DLD1 (cell line): ENCODE results near the gene EXD3.

Experiments used
- in situ Hi-C: cut with HindIII; loops from 2 replicates; pipeline ENCODE4 v1.10.0; 2017; ENCODE audit warnings: low sequenced_read_pairs

EXD3 gene

DNA sequence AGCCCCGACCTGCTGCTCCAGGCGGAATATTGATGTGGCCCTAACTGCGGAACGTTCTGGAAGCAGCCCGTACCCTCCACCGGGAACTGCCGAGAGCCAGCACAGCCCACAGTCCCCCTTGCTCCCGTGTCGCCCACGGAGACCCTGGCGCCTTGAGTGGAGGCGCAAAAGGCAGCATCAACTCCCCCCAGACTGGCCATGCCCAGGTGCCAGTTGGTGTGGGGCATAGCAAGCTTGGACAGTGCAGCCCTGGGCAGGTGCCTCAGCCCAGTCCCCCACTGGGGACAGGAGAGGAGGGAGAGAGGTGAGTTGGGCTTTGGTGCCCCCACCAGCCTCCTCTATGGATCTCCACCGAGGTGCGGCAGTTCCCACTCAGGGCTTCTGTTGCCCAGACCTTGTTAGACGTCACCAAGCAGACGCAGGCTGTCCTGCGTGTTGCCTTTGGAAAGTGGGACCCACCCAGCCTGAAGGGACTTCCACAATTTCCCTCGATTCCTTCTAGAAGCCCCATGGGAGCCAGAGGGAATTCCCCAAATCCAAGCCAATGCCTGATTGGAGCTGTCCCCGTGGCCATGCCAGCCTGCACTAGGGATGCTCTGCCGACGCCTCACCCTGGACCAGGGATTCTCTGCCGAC, 101.1 kb downstream of the EXD3 start:
- in situ Hi-C loops, result no loop called here

DNA sequence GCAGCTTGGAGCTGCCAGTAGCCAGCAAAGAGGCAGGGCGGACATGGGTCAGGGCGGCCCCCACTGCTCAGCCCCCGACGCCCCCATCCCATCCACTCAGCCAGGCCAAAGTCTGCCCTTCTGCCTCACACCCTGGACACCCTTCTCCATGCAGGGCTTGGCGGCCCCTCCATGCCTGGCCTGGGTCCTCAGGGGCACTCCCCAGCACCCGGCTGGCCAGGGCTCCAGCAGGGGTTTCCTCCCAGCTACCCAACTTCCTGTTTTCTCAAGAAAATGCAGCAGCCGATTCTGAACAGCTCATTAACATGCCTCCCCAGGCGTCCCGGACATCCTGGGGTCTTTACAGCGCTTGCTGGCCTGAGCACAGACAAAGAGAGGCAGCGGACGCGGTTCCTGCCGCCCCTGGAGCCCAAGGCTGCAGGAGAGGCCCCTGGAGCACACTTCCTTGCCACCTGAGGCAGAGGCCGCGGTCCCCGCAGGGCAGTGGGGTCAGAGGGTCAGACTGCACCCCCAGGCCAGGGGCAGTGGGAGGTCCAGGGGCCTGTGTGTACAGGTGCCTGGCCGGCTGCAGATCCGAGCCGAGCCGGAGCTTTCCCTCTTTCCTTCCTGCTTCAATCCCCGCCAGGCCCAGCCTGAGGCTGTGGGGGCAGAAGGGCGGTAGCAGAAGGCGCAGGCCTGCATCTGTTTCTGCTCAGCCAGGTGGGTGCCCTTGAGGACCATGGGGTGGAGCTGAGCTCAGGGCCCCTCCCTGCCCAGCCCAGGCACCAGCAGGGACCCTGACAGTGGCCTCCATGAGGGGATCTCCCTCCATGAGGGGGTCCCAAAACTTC, 102.2 kb downstream of the EXD3 start:
- in situ Hi-C loops, result no loop called here

DNA sequence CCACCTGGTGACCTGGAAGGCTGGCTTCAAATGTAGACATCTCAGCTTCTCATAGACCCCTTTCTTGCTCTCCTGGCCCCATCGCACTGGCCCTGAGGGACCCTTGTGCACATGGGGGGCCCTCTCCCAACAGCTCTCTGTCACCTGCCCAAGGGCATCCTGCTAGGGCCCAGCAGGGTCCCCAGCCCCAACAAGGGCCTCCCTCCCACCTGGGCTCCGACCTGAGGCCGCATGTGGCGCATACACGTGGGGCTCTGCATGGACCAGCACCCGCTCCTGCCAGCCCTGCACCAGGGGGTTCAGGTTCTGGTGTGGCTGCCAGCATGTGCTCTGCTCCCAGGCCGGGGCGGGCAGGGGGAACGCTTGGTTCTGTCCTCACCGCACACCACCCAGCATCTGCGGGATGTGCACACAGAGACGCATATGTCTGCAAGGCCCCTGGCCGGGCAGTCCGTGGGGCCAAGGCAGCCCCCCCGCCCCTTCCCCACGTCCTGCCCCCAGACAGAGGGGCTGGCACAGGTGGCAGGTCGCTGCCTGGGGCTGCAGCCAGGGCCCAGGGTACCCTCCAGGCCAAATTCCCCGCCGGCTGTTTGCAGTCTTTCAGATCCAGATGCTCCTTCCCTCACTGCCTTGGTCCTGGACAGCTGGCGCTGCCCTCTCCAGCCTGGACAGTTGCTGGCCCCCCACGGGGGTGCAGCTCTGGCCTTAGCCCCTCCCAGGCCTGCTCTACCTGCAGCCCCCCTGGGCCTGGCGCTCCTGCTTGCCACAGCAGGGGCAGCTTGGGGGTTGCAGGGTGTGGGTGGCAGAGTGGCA, 103.0 kb downstream of the EXD3 start:
- in situ Hi-C loops, result no loop called here

DNA sequence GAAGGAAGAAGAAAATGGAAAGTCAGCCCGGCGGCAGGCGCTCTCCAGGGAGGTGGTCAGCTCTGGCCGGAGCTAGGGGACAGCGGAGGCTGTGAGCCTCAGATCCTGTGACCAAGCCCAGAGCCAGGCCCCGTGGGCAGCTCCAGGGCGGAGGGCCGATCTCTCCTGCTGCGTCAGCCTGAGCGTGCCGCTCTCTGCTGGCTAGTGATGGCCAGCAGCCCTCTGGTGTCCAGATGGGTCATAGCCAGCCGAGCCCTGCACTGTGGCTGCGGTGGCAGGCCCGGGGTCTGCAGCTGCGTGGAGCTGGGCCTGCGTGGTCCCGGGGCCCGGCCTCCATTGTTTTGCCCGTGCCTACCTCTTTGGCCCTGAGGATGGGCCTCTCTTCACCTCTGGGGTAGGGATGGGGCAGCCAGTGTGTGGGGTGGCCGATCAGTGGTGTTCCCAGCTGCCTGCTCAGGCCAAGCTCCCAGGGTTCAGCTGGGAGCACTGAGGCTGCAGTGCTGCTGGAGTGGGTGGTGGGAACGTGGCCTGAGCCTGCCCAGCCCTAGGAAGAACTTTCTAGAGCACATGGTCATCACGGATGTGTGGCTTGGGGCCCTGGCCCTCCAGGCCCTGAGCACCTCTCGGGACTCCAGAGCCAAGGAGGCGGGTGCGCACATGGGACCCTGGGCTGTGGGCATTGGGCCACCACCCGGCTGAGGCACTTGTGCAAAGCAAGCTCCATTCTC, 103.8 kb downstream of the EXD3 start:
- in situ Hi-C loops, result no loop called here

DNA sequence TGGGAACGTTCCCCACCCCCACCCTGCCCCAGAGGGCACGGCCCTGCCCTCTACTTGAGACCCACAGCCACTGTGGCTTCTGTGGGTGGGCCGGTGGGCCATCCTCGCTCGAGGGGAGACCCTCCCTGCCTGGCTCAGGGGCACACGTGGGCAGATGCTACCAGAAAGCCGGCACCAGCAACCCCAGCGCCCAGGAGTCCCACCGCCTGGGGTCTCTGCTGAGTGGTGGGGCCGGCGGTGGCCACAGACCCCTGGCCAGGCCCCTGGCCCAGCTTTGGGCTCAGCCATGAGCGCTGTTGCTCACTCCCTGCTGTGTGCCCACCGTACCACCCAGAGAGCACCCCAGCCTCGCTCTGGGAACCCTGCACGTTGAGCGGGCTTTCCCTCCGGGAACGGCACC, 104.4 kb downstream of the EXD3 start:
- in situ Hi-C loops, result no loop called here

DNA sequence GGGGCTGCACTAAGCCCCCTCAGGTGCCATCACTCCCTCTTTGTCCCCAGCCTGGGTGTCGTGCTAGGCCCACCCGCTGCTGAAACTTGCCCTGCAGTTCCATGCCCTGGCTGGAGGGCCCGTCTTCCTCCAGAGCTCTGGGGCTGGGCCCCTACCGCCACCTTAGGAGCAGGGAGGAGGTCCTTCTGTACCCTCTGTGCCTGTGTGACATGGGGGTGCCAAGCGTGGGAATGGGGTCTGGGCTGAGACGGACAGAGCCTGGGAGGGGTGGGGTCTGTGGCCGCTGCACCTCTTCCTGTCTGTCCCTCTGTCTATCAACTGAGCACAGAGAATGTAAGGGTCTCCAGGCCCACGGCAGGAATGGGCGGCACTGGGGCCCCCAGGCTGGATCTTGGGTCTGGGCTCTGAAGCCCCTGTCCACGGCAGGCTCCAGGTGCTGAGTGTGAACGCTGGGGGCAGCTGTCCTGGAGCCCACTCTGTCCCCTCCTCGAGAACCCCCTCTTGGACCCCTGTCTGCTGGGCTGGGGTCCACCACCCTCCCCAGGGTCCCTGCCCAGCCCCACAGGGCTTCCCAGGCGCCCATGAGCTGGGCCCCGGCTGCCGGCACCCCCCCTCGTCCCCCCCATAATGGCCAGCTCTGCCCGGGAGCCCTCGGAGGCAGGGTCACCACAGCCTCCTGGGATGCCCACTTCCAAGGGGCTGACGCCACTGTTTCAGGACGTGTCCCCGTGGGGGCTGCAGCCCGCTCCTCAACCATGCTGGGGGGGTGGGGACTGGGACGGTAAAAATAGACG, 105.0 kb downstream of the EXD3 start:
- in situ Hi-C loops, result no loop called here

DNA sequence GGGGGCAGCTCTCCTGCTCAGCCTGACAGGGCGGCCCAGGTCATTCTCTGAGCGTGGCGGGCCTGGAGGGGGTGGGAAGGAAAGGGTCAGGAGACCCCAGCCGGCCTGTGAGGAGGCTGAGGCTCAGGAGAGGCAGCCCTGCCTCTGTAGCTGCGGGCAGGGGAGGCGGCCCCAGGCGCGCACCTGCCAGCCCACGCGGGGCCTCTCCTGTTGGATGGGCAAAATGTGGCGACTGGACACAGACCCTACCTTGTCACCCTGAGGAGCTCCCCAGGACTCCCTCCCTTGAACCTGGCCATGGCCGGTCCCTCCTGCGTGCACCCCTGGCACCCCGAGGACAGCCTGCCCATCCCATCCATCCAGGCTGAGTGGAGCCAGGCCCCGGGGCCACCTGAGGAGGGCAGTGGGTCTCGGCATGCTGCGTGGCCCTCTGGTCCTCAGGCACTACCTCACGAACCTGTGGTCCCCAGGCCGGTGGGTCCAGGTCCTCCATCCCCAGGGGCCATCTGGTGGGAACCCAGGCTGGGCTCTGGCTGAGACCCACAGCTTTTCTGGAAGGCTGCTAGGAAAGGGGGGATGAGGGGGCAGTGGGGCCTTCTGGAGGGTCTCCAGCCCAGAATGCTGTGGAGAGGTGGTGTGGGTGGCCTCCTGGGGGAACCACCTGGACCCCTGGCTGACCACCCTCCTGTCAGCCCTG, 105.8 kb downstream of the EXD3 start:
- in situ Hi-C loops, result no loop called here

DNA sequence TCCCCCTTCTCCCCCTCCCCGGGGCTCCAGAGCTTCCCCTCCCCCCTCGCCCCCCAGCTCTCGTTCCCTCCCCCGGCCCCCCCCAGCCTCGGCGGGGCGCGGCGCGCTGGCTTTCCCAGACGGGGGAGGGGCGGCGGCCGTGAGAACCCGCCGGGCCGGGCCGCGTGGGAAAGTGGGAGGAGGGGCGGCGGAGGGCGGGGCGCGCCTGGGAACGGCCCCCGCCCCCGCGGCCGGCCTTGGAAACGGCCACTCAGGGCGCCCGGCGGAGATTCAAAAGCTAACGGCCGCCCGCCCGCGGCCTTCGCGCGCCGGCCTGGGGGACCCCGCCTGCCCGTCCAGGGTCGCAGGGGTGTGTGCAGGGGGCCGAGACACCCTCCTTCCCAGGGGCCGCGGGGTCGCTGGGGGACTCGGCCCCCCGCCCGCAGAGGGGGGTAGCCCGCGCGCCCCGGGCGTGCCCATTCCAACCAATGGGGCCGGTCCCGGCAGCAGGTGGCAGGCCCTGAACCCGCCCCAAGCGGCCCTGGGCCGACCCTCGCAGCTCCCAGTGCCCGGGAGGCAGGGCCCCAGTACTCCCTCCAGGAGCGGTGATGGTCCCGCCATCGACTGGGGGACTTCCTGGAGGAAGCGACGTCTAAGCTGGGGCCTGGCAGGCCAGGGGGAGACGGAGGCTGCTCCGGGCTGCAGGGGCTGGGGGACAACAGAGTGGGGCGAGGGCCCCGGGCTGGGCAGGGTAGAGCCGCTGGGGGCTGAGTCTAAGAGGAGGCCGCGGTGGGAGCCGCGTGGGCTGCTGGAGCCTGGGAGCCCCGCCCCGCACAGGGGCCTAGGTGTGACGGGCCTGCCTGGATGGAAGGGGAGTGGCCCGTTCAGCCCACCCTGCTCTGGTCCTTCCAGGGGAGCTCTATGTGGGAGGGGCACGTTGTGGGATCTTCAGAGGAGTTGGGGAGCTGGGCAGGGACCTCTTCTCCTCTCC, 106.7 kb downstream of the EXD3 start:
- in situ Hi-C loops, result no loop called here

DNA sequence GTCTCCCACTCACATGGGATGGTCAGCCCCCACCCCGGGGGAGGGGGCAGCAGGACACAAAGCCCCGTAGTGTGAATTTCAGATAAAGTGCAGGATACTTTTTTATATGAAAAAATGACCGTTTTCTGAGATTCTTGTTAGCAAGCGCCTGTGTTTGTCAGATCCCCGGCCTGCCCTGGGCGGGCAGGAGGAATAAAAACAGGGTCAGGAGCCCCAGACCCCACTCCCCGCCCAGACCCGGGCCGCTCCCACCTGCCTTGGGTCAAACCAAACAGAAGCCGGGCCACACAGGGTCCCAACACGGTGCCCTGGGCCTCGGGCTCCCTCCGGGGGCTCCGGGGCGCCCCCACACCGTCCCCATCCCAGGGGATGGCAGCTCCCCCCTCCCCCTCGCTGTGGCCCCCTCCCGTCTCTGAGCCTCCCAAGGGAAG, 107.4 kb downstream of the EXD3 start:
- in situ Hi-C loops, result no loop called here

DNA sequence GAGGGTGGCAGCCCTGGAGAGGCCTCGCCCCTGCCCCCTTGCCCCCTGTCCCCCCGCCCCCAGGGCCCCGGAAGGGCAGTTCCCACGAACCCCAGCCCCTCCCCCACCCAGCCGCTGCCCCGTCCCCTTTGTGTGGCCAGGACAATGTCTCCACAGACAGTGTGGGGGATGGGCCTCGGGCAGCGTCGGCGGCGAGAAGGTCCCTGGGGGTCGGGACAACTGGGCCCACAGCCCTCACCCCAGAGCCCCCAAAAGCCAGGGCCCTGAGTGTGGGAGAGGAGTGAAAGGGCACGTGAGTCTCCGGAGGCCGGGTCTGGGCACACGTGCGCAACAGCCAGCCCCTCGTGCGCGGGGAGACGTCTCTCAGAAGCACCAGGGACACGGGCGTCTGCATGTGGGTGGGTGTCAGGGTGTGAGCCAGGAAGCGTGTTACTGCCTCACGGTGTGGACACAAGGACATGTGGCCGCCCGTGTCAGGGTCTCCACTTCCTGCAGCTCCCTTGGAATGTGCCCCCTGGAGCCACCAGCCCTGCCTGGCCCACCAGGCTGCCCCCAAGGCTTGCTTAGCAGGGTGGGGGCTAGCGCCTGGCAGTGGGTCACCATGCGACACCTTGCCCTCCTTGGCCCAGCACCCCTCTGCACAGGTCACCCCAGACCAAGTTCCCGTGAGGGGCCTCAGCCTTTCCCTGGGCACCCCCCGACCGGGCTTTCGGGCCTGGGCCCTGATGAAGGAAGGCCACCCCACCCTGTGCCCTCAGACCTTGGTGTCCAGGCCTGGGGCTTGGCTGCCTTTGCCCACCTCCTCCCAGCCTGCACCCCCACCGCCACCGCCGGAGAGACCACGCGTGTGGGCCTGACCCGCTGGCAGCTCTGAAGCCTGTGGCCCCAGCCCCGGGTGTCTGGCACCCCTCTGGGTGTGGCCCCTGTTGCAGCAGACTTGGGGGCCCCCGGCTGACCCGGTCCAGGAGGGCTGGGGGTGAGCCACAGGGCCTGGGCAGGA, 108.1 kb downstream of the EXD3 start:
- in situ Hi-C loops, result no loop called here

DNA sequence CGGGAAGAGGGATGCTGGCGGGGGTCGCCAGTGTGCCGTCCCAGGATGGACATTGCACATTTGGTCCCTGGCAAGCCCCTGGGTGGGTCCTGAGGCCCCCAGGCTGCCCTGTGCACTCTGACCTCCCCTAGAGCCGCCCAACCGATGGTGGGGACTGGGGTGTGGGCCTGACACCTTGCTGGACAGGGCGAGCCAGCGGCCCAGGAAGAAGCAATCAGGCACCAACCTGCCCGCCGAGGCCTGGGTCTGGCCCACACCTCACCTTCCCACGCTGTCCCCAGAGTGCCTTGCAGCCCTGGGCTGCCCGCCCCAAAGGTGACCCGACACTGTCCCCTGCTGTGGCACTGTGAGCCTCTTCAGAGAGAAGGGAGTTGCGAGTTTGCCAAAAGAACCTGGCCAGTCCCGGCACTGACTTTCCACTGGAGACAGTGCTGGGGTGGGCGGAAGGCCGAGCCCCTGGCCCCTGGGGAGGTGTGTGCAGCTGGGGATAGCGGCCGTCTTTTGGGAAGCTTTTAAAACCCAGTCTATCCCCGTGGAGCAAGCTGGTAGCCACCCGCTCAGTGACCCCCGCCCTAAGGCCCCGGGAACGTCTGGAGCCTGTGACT, 108.9 kb downstream of the EXD3 start:
- in situ Hi-C loops, result no loop called here

DNA sequence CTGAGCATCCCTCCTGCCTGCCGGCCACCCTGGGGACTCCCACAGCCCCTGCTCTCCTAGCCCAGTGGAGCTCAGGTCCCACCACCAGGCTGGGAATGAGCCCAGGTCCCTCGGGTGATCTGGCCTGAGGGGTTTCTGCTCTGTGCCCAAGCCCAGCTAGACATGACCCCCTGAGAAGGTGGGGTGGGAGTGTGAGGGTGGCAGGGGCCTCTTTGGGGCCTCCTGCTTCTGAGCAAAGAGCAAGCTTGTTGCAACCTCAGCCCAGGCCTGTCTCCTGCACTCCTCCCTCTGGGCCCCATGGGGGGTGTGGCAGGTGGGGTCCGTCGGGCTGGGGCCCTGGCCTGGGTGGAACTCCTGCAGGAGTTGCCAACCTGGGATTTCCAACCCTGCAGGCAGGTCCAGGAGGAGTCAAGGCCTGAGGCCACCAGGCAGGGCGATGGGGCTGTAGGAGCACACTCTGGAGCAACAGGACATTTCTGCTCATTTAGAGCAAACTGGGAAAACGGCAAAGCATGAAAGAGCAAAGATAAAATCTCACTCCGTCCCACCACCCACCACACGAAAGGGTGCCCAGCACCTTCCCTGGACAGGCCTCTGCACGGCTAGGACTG, 109.5 kb downstream of the EXD3 start:
- in situ Hi-C loops, result no loop called here

DNA sequence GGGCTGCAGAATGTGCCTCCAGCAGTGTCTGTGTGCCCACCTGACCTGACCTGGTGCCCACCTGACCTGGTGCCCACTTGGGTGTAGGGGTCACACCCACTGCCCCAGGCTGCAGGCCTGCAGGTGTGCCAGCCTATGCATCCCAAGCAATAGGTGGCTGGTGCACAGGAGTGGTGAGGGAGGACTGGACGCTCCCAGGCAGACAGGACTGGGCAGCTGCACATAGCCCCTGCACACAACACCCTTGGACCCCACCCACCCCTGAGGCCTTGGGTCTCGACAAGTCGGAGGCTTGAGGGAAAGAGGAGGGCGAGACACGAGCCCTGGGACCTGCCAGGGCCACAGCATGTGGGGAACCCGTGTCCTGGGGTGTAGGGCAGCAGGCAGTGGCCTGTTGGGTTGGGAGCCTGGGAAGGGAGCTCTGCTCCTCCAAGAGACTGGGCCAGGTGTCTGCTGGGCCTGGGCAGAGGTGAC, 110.1 kb downstream of the EXD3 start:
- in situ Hi-C loops, result no loop called here

DNA sequence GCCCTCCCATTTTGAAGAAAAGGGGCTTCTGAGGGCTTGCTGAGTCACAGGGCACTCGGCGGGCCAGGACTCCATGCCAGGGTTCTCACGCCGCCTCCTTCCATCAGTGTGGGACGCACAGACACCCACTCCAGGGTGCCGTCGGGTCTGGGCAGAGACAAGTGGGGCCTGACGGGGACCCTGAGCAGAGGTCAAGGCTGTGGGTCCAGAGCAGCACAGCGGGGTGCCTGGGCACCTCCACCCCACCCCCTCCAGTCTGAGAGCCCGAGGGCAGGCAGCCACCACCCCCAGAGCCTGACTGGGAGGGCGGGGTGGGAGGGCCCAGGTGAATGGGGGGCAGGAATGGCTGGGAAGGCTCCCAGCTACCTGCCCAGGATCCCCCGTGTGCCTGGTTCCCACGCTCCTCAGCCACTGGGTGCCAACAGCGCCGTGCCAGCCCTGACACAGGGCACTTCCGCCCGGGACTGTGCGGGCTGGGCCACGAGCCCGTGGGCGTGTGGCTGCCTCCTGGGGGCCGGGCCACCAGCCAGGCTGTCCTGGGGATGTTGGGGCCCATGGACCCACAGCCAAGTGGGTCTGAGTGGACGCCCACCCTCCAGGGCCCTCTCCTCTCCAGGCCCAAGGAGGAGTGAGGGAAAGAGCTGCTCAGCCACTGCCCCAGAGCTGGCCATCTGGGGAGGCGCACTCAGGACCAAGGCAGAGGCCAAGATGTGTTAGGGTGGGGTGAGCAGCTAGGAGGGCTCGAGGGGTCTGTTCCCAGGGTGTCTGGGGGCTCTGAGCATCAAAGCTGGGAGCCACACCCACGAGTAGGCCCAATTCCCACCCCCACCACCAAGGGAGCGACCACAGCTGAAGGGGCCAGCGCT, 110.7 kb downstream of the EXD3 start:
- in situ Hi-C loops, result no loop called here
